Prostate gland (tissue), 2 donors: ENCODE measurements around the gene GNAI2.

Source experiments
- POLR2A ChIP-seq: fragments of 450-650 bp; IDR thresholded peaks from one replicate; pipeline ENCODE4 v1.6.1; 2016; ENCODE audit warnings: antibody characterized with exemption, mild to moderate bottlenecking
- TF ChIP-seq, protein P1 (sequence below), 4 experiments: fragments of 200-600 bp in 2 of 4; fragments of 450-650 bp in 2 of 4; sonication (generic) in 2 of 4; IDR thresholded peaks; 1 replicate in 3 of 4; 2 replicates in 1 of 4; pipeline ENCODE4 v1.5.1; 2016 to 2019; ENCODE audit warnings: antibody characterized with exemption in 4 of 4, mild to moderate bottlenecking in 2 of 4, moderate library complexity in 2 of 4

DNA sequence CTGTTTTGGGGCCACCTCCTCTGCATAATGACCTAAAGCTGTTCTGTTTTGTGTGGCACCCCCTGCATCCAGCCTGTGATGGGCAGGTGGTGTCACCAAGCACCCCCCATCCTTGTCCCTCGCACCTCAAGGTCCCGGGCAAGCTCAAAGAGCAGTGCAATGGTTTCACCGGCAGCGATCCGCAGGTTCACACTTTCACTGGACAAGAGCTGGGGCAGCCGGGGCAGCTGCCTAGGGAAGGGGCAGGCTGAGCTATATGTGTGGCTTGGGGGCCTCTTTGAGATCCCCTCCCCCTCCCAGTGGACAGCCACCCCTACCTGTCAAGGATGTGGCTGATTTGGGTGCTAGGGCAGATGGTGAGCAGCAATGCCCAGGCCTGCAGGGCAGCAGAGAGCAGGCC lies 53.1 kb downstream of the GNAI2 start:
- TF ChIP-seq, protein P1, sequence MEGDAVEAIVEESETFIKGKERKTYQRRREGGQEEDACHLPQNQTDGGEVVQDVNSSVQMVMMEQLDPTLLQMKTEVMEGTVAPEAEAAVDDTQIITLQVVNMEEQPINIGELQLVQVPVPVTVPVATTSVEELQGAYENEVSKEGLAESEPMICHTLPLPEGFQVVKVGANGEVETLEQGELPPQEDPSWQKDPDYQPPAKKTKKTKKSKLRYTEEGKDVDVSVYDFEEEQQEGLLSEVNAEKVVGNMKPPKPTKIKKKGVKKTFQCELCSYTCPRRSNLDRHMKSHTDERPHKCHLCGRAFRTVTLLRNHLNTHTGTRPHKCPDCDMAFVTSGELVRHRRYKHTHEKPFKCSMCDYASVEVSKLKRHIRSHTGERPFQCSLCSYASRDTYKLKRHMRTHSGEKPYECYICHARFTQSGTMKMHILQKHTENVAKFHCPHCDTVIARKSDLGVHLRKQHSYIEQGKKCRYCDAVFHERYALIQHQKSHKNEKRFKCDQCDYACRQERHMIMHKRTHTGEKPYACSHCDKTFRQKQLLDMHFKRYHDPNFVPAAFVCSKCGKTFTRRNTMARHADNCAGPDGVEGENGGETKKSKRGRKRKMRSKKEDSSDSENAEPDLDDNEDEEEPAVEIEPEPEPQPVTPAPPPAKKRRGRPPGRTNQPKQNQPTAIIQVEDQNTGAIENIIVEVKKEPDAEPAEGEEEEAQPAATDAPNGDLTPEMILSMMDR (IDR thresholded peaks at IDR 0.05): no peak
- TF ChIP-seq POLR2A: no peak
